ENCODE data around the gene PRR30. TPM values are rescaled to one million over a fixed set of nuclear protein-coding genes. Genes with fewer than 3 reads are reported as not detected.

The PRR30 gene
- polyA plus RNA-seq, 3 donors = not detected

DNA sequence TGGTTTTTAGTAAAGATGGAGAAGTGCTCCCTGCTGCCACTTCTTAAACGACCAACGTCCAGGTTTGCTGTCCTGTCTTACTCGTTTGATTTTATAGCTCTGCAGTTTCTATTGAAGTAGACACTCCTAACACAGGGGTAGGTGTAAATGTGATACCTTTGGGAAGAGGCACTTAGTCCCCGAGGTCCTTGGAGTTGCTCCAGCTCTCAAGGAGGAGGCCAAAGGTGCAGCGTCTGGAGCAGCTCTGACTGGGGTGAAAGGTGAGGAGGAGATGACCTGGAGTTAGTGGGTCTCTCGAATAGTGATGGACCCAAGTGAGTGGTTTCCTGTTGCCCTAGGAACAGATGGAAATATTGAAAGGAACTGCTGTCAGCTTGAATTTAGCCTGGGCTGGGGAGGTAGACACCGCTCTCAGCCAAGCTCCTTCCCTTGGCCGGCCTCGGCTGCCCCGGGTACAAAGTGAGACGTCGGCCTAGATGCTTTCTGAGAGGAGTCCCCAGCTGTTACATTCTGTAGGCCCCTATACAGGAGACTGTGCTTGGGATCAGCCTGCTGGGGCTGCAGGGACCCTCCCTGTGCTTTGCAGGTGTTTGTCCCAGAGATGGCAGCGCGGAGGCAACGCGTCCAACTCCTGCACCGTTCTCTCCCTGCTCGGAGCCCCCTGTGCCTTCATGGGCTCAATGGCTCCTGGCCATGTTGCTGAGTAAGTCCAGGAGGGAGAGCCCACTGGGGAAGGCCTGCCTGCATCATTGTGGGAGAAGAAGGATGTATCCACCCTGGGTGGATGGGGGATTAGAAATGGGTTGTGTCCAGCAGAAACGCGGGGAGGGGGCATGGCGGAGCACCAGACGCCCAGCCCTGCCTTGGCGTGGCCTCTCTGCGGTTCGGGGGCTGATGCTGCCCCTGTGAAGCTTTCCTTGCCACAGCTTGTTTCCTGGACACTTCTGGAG lies 47.2 kb downstream of the PRR30 start:
- no peak overlapping the region for H3K27ac ChIP-seq (ENCODE audit: low read depth, low read length)
- WGBS, 3 donors = 75 to 82% (median 78%) methylated on average over 25 of the region's 25 CpGs

DNA sequence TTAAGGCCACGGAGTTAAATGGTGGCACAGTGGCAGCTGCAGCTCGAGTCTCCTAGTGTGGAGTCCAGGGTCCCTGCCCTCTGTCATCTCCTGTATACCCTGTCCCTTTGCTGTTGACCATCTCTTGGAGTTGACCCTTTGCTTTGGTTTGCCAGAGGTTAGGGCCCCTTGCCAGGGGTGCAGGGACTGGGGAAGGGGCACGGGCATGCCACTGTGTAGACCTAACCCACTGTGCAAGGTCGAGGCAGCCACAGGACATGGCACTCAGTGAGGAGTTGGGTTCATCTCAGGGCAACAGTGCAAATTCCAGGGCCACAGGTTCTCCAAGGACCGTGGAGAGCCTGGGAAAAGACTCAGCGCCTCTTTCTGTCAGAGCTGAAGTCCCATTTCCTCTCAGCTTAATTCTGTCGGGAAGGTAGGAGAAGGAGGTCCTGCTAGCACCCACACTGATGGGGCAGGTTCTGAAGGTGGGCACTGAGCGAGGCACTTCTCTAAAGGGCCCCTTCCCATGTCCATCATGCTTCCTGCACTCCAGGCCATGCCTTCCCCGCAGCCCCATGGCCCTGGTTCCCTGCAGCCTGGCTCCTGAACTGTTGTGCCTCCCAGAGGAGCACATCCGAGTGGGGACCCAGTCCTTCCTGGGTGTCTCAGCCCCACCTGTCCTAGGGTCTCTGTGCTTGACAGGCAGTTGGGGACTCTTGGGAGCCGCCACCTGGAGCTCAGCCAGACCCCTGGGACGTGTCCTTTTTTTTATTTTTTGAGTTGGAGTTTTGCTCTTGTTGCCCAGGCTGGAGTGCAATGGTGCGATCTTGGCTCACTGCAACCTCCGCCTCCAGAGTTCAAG lies 49.9 kb downstream of the PRR30 start:
- 88 to 93% (median 93%) methylated on average over 14 of the region's 14 CpGs for WGBS, 3 donors
- H3K27ac ChIP-seq (ENCODE audit: low read depth, low read length) = no peak overlapping the region

DNA sequence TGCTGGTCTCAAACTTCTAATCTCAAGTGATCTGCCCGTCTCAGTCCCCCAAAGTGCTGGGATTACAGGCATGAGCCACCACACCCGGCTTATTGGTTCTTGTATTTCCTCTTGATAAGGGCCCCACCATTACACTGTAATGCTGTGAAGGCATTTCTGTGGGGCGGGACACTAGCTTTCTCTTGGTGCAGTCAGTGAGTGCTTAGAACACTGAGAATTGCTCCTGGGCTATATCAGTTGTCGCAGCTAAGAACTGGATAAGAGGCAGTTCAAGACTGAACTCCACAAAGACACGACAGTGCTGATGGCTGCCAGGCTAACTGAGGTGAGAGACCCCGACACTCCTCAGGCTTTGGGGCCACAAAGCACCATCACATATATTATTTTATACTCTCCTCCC lies 50.6 kb downstream of the PRR30 start:
- H3K27ac ChIP-seq (ENCODE audit: low read depth, low read length) = no peak overlapping the region
- 90 to 94% (median 92%) methylated on average over 6 of the region's 6 CpGs for WGBS, 3 donors

DNA sequence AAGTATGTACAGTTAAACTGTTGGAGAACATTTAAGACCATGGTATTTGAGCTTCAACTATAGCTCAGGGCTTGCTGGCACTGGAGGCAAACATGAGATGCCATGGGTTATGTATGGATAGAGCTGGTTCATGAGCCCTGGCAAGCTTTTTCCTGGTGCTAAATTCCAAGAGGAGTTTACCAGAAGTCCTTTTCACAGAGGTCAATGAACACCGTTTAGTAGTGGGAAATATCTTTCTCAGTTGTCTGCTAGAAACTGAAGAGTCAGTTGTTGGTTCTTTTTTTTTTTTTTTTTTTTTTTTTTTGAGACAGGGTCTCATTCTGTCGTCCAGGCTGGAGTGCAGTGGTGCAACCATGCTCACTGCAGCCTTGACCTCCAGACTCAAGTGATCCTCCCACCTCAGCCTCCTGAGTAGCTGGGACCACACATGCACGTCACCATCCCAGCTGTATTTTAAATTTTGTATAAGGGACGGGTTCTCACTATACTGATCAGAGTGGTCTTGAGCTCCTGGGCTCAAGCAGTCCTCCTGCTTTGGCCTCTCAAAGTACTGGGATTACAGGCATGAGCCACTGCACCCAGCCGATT lies 51.3 kb downstream of the PRR30 start:
- H3K27ac ChIP-seq (ENCODE audit: low read depth, low read length) = no peak overlapping the region
- whole genome bisulfite sequencing, 3 donors = 83 to 90% (median 89%) methylated on average over 5 of the region's 5 CpGs

Other genes with a start within 250 kb of the PRR30 start
- 10 to 100 TPM; 12.6 to 44.6 (median 23.8) TPM for gene MAPRE3, start 168.8 kb downstream of the PRR30 start, polyA plus RNA-seq
- 10 to 100 TPM; 48.7 to 78.3 (median 55.6) TPM for gene TMEM214, start 106.4 kb downstream of the PRR30 start, polyA plus RNA-seq
- gene AGBL5, start 87.7 kb downstream of the PRR30 start, polyA plus RNA-seq = 10 to 100 TPM in 1 of 3 donors, 1 to 10 TPM in 2; 7.4 to 11.2 (median 7.8) TPM
- 100 to 1,000 TPM; 219 to 750 (median 448) TPM for gene OST4, start 67.8 kb downstream of the PRR30 start, polyA plus RNA-seq
- 10 to 100 TPM in 2 of 3 donors, 1 to 10 TPM in 1; 9.5 to 57.4 (median 33.6) TPM for gene EMILIN1, start 60.8 kb downstream of the PRR30 start, polyA plus RNA-seq
- 10 to 100 TPM in 1 of 3 donors, 1 to 10 TPM in 2; 1.8 to 12.9 (median 4.4) TPM for gene KHK, start 52.6 kb downstream of the PRR30 start, polyA plus RNA-seq
- 10 to 100 TPM in 1 of 3 donors, 1 to 10 TPM in 2; 3.3 to 12.7 (median 5.0) TPM for gene CGREF1, start 20.3 kb downstream of the PRR30 start, polyA plus RNA-seq
- gene ABHD1, start 15.6 kb downstream of the PRR30 start, polyA plus RNA-seq = 1 to 10 TPM in 2 of 3 donors, under 1 TPM in 1; 0.79 to 1.4 (median 1.2) TPM
- gene PREB, start 4.8 kb downstream of the PRR30 start, polyA plus RNA-seq = 10 to 100 TPM; 51.7 to 66.5 (median 51.8) TPM
- under 1 TPM; 0.01 to 0.22 (median 0.18) TPM for gene TCF23, start 9.6 kb upstream of the PRR30 start, polyA plus RNA-seq
- gene ATRAID, start 72.6 kb upstream of the PRR30 start, polyA plus RNA-seq = 100 to 1,000 TPM in 2 of 3 donors, 10 to 100 TPM in 1; 93.7 to 176 (median 170) TPM
- 100 to 1,000 TPM in 1 of 3 donors, 10 to 100 TPM in 2; 23.4 to 287 (median 33.4) TPM for gene SLC5A6, start 72.9 kb upstream of the PRR30 start, polyA plus RNA-seq
- gene CAD, start 78.0 kb upstream of the PRR30 start, polyA plus RNA-seq = 10 to 100 TPM; 11.1 to 18.6 (median 15.9) TPM
- gene SLC30A3, start 123.6 kb upstream of the PRR30 start, polyA plus RNA-seq = under 1 TPM; 0.08 to 0.22 (median 0.22) TPM
- under 1 TPM in 1 of 3 donors, not detected in 2; 0.07 TPM for gene DNAJC5G, start 136.0 kb upstream of the PRR30 start, polyA plus RNA-seq
- gene TRIM54, start 143.0 kb upstream of the PRR30 start, polyA plus RNA-seq = 1 to 10 TPM in 1 of 3 donors, under 1 TPM in 2; 0.03 to 1.3 (median 0.90) TPM
- 1 to 10 TPM in 2 of 3 donors, under 1 TPM in 1; 0.83 to 1.8 (median 1.7) TPM for gene UCN, start 169.0 kb upstream of the PRR30 start, polyA plus RNA-seq
- 100 to 1,000 TPM in 1 of 3 donors, 10 to 100 TPM in 2; 39.8 to 103 (median 76.3) TPM for gene MPV17, start 183.7 kb upstream of the PRR30 start, polyA plus RNA-seq
- gene GTF3C2, start 217.4 kb upstream of the PRR30 start, polyA plus RNA-seq = 10 to 100 TPM; 18.0 to 23.9 (median 21.4) TPM
- gene EIF2B4, start 230.9 kb upstream of the PRR30 start, polyA plus RNA-seq = 10 to 100 TPM; 37.7 to 42.5 (median 40.6) TPM
- 100 to 1,000 TPM in 2 of 3 donors, 10 to 100 TPM in 1; 49.3 to 104 (median 101) TPM for gene SNX17, start 231.2 kb upstream of the PRR30 start, polyA plus RNA-seq
- gene ZNF513, start 241.3 kb upstream of the PRR30 start, polyA plus RNA-seq = 10 to 100 TPM in 2 of 3 donors, 1 to 10 TPM in 1; 8.6 to 19.9 (median 12.5) TPM

Data from adipose tissue (tissue), 3 donors.